GM19238 (cell line): Measurements from ENCODE around the gene PBX3.
A peak's percentile ranks its signal among the peaks of the same experiment; 100 is the strongest.

ENCODE experiments used
- DNase-seq: peaks from one replicate; pipeline ENCODE4 v3.0.0; 2011; ENCODE audit warnings: low spot score; ENCODE audit not compliant: insufficient read length

Gene PBX3

GRCh38 chr9:125861405-125862058, 114.4 kb downstream of the PBX3 start:
- no peak for DNase-seq

- no peak for DNase-seq
These were observed 116.8 kb downstream of the PBX3 start for GRCh38 chr9:125863923-125864322.

GRCh38 chr9:125867751-125868415, 120.7 kb downstream of the PBX3 start:
- DNase-seq: no peak

GRCh38 chr9:125878164-125878631, 131.0 kb downstream of the PBX3 start:
- no peak for DNase-seq

- DNase-seq: no peak
These were observed 133.9 kb downstream of the PBX3 start for GRCh38 chr9:125881042-125881441.

GRCh38 chr9:125883565-125884217, 136.5 kb downstream of the PBX3 start:
- no peak for DNase-seq

GRCh38 chr9:125884218-125884595, 137.0 kb downstream of the PBX3 start:
- no peak for DNase-seq

GRCh38 chr9:125885405-125886034, 138.3 kb downstream of the PBX3 start:
- DNase-seq: no peak

- no peak for DNase-seq
These were observed 139.2 kb downstream of the PBX3 start for GRCh38 chr9:125886365-125886764.

- no peak for DNase-seq
These were observed 140.0 kb downstream of the PBX3 start for GRCh38 chr9:125887172-125887571.

- no peak for DNase-seq
These were observed 141.0 kb downstream of the PBX3 start for GRCh38 chr9:125888211-125888610.

- peak; percentile 1 for DNase-seq
These were observed 141.9 kb downstream of the PBX3 start for GRCh38 chr9:125889112-125889475.

- peak; percentile 32 for DNase-seq
These were observed 142.6 kb downstream of the PBX3 start for GRCh38 chr9:125889476-125890419.

- DNase-seq: no peak
These were observed 143.7 kb downstream of the PBX3 start for GRCh38 chr9:125890826-125891225.

GRCh38 chr9:125893277-125893676, 146.1 kb downstream of the PBX3 start:
- DNase-seq: no peak

GRCh38 chr9:125894566-125894965, 147.4 kb downstream of the PBX3 start:
- DNase-seq: no peak

- DNase-seq: no peak
These were observed 149.2 kb downstream of the PBX3 start for GRCh38 chr9:125896404-125896803.

- no peak for DNase-seq
These were observed 149.8 kb downstream of the PBX3 start for GRCh38 chr9:125896964-125897363.

GRCh38 chr9:125897481-125897880, 150.3 kb downstream of the PBX3 start:
- no peak for DNase-seq

- DNase-seq: no peak
These were observed 155.0 kb downstream of the PBX3 start for GRCh38 chr9:125902214-125902613.
